ENCODE measurements around the gene NOS1.

NOS1 gene

GRCh38 chr12:117172168-117172567 is 189.3 kb downstream of the NOS1 start:
- no peak for DNase-seq (ENCODE audit: low read depth)

- DNase-seq (ENCODE audit: low read depth) = no peak
These were observed 189.8 kb downstream of the NOS1 start for GRCh38 chr12:117171499-117172162.

- DNase-seq (ENCODE audit: low read depth) = no peak
These were observed 191.9 kb downstream of the NOS1 start for GRCh38 chr12:117169548-117169947.

DNA sequence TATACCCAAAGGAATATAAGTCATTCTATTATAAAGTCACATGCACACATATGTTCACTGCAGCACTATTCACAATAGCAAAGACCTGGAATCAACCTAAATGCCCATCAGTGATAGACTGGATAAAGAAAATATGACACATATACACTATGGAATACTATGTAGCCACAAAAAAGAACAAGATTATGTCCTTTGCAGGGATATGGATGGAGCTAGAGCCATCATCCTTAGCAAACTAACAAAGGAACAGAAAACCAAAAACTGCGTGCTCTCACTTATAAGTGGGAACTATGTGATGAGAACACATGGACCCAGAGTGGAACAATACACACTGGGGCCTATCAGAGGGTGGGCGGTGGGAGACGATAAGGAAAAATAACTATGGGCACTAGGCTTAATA is 192.4 kb downstream of the NOS1 start:
- DNase-seq (ENCODE audit: low read depth) = no peak

GRCh38 chr12:117167769-117168168 is 193.7 kb downstream of the NOS1 start:
- no peak for DNase-seq (ENCODE audit: low read depth)

DNA sequence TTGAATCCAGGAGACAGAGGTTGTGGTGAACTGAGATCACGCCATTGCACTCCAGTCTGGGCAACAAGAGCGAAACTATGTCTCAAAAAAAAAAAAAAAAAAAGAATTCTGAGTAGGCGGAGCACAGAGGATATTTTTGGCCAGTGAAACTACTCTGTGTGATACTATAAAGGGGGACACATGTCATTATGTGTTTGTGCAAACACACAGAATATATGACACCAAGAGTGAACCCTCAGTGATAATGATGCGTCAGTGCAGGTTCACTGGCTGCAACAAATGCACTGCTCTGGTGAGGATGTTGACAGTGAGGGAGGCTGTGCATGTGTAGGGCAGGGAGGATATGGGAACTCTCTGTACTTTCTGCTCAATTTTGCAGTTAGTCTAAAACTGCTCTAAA is 195.3 kb downstream of the NOS1 start:
- no peak for DNase-seq (ENCODE audit: low read depth)

GRCh38 chr12:117165342-117165741 is 196.1 kb downstream of the NOS1 start:
- DNase-seq (ENCODE audit: low read depth) = no peak

GRCh38 chr12:117162633-117163032 is 198.8 kb downstream of the NOS1 start:
- no peak for DNase-seq (ENCODE audit: low read depth)

DNA sequence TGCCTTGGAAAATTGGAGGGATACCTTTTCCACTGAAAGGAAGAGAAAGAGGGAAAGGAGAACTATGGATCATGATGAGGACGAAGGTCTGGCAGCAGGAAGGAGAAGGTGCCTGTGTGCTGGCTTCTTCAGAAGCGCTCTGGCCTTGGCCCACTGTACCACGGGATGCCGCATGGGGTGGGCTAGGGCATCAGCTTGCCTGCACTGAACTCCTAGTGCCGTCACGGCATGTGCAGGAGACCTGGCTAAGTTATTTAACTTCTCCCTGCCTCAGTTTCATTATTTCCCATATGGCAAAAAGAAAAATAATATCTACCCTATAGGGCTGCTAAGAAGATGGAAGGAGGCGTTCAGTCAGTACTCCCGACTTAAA is 199.3 kb downstream of the NOS1 start:
- no peak for DNase-seq (ENCODE audit: low read depth)

DNA sequence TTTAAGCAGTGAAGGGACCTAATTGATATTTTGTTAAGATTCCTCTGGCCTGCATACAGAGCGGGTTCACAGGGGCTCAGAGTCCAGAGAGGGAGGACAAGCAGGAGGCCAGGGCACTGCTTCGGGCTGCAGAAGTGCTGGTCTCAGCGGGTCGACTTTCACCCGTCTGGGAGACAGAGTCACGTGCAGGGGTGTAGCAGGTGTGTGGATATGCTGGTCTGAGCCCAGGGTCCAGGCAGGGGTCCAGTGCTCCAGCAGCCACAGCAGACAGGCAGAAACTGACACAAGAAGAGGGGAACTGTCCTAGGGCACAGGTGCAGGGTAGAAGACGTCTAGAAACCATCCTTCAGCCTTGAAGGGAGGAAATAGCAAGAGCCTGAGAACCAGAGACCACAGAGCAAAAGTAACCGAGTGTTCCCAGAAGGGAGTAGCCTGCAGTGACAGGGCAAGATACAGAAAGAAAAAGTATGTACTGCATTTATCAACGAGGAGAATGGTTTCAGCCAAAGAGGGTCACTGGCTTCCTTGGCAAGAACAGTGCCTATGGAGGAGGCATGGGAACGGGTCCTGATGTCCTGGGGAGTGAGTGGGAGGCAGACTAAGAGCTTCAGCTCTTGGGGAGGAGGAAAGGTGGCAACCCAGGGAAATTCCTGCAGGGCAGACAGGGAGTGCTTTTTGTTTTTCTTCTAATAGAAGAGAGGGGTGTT is 199.8 kb downstream of the NOS1 start:
- DNase-seq (ENCODE audit: low read depth) = peak; percentile 62

DNA sequence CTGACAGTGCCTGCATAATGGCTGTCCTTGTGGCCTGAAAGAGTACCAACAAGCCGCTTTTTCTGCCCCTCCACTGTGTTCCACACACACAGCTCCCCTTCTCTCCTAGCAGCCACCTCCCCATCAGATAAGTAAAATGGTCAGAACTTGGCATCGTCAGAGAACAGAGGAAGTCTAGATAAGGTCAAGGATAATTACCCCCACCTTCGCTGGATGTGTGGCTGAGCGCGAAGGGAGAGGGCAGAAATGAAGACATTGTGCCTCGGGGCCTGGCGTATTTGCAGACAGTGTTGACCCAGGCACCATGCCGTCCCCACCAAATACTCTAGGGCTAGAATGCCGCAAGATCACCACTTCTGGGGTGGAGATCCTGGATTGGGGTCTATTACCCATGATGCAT is 201.8 kb downstream of the NOS1 start:
- no peak for DNase-seq (ENCODE audit: low read depth)

DNA sequence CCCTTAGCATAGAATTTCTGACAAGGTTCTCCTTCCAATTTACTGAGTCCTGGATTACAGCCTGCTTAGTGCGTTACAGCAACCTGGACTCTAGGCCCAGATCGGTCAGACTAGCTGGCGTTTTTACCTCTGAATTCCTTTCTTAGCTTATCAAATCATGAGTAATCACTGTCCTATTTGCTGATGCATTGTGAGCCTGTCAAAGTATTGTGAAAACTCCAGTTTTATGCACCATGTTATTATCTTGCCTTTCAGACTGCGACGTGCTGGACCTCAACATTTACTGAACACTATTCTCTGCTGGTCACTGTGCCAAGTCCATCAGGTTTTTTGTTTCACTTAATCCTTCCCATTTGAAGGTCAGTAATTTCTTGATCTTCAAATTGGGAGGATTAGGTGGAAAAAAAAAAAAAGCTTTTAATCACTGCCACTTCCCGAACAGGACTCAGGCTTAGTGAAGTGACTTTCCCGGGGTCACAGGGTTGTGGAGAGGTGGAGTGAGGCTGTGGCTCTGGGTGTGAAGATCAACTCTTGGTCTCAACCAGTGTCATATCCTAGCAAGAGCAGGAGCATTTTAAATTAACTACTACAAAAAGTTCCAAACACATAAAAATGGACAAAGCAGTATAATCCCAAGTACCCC is 202.4 kb downstream of the NOS1 start:
- peak; percentile 80 for DNase-seq (ENCODE audit: low read depth)

Data from amniotic epithelial cell (primary cell).